Ramos (cell line): ENCODE measurements around the gene ZBTB22.
"Not testable (repeated sequence)": the region's sequence is repeated elsewhere in the genome, so short reads cannot be mapped to it uniquely, and the experiment has no call there.

Experiments
- in situ Hi-C: fragments of 300-500 bp; cut with MboI; formaldehyde crosslinking; loops from one replicate; pipeline ENCODE4 v1.14.3; 2022; ENCODE audit warnings: low sequenced_read_pairs; ENCODE audit not compliant: unreplicated experiment

ZBTB22 gene

DNA sequence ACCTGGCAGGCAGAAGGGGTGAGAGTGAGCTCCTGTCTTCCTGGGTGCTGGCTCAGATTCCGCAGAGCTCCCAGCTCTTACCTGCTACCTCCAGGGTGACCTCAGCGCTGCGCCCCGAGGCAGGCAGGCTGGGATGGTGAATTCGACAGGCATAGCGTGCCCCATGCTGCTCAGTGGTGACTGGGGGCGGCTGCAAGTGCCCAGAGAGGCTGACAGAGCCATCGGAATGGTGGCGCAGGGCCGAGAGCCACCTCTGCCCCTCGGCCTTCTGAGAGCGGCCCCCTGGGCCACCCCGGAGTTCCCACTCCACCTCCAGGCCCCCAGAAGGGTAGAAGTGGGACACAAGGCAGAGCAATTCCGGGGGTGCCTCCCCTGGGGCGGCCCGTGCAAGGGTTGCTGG lies 13.3 kb downstream of the ZBTB22 start:
- in situ Hi-C loops, result no loop called here

DNA sequence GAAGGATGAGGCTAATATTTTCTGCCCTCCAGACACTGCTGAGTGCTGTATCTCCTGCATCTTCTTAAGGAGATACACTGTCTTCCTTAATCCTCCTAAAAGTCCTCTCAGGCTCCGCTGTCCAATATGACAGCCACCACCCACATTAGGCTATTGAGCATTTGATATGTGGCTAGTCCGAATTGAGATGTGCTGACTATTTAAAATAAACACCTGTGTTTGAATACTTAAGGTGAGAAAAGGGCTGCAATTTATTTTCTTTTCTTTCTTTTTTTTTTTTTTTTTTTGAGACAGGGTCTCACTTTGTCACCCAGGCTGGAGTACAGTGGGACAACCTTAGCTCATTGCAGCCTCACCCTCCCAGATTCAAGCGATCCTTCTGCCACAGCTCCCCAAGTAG lies 15.7 kb downstream of the ZBTB22 start:
- in situ Hi-C loops, result no loop called here

DNA sequence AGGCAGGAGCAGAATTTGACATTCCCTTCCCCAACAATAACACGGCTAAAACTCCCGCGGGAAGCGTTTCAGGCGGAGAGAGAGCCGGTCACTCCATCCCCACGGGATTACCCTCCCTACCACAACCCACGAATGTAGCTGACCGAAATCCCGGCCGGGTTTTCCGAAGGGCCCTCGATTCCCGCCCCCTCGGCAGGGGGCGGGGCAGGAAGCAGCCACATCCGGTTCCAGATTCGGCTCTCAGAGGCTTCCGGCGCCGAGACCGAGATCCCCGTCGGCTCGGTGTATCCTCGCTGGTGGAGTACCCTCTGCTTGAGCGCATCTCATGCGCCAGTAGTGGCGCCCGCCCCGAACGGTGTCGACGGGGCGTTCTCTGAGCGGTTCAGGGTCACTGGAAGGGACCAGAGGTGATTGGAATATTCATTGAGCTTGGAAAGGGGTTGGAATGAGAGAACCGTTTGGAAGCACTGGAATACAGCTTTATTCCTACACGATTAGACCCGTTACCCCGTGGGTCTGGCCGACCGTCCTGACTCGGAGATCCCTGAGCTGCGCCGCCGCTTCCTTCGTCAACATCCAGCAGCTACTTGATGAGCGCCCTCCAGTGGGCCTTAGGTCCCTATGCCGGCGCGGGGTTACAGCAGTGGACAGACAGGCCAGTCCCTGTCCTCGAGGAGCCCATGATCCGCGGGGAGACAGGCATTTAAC lies 18.2 kb downstream of the ZBTB22 start:
- in situ Hi-C loops, result no loop called here

DNA sequence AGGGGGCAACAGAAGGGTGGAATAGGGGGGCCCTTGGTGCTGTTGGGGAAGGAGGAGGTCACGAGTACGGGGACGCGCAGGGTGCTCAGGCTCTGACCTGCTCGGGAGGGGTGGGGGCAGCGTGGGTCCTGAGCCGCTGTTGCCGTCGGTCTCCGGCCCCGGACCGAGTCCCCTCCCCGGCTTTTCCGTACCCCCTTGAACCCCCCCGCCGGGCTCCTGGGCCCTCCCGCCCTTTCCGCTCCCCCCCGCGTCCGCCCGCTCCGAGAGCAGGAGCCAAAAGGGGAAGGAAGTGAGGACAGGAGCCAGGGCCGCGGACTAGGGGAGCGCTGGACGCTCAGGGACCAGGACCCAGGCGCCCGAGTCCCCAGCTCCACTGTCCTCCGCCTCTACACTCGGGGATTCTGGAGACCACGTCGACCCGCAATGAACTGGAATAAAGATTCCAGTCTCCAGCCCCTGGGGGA lies 18.7 kb downstream of the ZBTB22 start, which contains the start of gene RGL2:
Gene RGL2, minus strand, starts transcription at position 170 of the 464 bp plus-strand sequence. CDS start 332 bp downstream, outside the sequence.
- in situ Hi-C loops, result no loop called here

DNA sequence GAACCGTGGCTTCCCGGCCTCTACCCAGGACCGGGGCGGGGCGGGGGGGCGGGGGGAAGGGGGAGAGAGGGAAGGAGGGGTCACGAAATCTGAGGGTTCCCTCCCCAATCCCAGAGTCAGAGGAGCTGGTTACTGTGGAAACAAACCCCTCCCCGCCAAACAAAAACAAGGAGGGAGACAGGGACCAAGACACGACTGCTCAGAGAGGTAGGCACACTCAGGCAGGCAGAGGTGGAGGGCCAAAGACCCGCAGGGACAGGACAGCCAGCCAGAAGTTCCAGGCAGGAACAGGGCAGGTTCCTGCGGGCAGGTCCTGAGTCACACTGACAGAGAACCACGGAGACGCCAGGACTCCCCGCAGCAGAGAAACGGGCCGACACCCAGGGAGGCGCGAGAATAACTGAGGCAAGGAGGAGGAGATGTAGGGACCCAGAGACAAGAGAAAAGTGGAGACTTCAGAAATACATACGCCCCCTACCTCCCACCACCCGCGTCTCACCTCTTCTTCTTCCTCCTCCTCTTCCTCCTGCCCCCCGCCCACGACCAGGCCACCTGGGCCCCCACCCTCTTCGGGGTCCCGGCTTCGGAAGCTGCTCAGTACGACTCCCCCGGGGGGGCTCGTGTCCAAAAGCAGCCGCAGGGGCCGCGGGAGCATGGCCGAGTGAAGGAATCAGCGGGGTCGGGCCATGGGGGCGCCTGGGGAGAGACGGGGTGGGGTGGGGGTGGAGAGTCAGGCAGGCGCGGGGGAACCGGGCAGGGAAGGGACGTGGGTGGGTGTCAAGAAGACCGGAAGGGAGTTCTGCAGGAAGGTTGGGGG lies 19.4 kb downstream of the ZBTB22 start:
- in situ Hi-C loops, result no loop called here

DNA sequence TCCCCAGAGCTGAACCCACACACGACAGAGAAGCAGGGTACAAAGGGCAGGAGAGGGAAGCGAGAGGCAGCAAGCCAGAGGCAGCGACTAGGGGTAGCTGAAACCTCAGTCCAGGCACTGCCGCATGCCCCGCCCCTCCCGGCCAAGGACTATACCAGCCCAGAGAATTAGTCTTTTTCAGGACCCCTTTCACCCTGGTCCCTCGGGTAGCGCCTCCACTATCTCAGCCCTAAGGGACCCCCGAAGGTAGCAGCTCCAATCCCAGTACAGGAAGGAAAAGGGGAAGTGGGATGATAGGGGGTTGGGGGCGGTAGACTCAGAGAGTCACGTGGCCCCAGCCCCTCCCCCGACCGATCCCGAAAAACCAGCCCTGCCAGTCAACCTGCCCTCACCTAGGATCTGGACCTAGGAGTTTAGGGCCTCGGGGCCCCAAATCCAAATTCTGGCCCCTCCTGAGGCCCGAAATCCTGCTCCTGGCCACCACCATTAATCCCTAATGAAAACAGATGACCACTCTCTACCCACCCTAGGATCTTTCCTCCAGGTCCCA lies 20.1 kb downstream of the ZBTB22 start:
- in situ Hi-C loops, result no loop called here

DNA sequence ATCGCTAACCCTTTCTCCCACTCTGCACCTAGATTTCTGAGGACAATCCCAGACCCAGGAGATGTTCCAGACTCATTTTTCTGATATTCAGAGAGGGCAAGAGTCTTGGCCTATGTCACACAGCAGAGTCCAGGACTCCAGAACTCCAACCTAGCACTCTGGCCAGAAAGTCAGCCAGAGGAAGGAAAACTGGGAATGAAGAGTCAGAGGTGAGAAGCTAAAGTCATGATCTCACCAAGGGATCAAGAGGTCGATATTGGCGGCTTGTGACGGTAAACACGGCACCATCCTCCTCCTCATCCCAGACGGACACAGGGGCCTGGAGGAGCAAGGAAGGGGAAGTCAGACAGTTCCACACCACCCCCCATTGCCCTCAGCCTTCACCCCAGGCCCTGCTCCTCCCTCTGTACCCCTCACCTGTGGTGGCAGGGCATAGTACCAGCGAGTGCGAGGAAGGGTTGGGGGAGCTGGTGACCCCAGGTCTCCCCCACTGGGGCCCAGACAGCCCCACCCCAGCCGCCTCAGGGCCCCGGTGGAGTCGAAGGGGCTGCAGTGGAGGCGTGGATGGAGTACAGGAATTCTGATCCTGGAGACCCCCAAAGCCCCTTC lies 20.6 kb downstream of the ZBTB22 start:
- in situ Hi-C loops, result no loop called here

DNA sequence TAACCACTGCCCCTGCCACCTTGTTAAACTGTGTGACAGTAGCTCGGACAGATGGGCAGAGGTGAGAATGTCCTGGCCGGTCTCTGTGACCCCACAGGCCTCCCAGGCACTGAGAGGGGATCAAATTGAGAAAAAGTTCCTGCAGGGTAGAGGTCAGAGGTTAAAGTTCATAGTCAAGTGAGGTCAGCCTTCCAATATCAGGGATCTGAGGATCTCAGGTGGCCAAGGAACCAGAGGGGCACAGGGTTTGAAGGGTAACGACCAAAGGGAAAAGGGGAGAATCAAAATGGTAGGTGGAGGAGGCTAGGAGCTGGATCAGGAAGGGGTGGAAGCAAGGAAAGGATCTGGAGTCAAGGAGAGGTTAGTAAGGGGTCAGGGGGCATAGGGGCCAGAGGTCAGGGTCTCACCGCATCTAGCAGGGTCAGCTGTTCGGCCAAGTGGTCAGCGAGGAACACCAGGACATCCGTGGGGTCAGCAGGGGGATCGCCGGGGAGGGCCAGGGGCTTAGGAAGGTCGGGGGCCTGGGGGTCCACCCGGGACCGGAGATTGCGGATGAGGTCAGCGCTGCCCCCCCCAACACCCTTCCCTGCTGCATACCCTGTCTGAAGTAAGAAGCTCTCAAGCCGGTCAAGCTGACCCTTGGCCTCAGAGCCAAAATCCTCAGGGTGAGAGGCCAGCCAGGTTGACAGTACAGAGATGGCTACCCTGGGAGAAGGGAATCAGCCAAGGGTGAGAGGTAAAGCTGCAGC lies 21.7 kb downstream of the ZBTB22 start:
- in situ Hi-C loops, result no loop called here

DNA sequence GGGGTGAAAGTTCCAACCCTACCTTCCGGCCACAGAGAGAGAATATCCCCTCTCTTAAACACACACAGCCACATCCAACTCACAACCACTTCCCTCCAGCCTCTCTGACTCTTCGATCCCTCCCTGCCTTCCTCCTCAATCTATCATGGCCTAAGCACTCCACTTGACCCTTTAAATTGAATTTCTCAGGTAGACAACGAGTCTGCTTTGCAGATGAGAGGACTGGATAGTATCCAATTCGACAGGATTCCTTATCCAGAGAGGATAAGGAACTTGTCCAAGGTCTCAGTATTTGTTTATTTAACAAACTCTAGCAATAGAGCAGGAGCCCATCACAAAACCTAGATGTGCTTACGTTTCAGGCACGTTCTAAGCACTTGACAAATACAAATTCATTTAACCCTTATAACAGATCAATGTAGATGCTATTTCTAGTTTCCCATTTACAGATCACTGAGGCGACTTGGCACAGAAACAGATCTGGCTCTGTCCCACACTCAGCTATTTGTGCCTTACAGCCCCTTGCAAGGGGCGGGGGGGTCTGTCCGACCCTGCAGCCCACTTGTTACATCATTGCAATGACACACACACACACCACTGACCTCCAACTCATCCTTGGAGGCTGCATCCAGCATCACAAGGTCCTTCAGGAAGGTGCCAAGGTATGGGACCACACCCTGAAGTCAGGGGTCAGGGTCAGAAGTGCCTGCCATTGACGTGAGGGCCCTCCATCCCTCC lies 23.3 kb downstream of the ZBTB22 start:
- in situ Hi-C loops, result no loop called here

DNA sequence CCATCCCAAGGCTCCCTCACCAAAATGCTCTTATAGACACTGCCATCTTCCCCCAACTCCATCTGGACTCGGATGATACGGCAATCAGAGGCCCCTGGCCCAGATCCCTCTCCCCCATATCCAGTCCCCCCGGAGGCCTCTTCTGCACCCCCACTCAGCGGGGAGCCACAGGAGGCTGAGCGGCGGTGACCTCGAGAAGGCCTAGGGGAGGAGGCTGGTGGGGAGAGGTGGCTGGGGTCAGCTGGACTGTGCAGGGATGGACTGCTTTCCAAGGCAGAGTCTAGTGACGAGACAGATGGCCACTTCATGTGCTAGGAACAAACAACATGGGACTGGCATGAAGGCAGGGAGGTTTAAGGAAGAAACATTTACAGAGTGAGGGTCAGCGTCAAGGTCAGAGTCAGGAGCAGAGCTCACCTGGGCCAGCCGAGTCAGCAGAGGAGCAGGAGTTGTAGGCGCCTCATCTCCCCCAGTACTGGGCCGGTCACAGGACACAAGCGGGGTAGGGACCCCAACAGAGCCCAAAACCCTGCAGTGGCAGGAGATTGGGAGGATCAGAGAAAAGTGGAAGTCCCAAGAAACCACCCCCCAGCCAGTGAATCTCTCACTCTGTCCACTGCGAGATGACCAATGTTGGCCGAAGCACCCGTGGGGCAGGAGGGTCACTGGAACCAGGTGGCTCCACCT lies 24.4 kb downstream of the ZBTB22 start:
- in situ Hi-C loops, result no loop called here

DNA sequence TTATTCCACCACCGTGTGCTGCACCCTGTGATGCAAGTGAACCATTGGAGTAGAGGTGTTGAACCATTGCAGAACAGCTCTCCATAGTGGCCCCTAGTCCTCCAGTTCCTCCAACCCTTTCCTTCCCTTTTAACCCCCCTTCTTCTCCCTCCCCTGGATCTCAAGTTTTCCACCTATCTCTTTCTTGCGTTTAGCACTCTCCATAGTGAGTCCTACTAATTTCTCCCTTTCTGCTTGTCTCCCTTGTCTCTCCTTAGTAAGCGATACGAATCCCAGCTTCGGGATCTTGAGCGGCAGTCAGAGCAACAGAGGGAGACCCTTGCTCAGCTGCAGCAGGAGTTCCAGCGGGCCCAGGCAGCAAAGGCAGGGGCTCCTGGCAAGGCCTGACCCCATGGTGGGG lies 27.1 kb downstream of the ZBTB22 start:
- in situ Hi-C loops, result no loop called here

DNA sequence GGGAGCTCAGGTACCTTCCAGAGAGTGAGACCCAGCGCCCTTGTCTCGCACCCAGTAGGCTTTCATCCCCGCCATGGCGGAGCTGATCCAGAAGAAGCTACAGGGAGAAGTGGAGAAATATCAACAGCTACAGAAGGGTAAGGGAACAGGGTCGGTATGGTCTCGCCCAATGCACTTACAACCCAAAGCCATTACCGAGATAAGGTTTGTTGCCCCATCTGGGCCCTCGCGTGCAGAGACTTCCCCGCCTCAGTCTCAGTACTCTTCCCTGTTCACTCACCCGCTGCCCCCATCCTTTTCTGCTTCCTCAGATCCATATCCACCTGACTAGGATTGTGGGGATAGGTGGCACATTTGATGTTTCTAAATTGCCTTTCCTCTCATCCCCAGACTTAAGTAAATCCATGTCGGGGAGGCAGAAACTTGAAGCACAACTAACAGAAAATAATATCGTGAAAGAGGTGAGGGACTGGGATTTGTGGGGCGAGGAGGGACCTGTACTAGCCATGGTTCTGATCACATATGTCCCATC lies 27.7 kb downstream of the ZBTB22 start:
- in situ Hi-C loops, result no loop called here

DNA sequence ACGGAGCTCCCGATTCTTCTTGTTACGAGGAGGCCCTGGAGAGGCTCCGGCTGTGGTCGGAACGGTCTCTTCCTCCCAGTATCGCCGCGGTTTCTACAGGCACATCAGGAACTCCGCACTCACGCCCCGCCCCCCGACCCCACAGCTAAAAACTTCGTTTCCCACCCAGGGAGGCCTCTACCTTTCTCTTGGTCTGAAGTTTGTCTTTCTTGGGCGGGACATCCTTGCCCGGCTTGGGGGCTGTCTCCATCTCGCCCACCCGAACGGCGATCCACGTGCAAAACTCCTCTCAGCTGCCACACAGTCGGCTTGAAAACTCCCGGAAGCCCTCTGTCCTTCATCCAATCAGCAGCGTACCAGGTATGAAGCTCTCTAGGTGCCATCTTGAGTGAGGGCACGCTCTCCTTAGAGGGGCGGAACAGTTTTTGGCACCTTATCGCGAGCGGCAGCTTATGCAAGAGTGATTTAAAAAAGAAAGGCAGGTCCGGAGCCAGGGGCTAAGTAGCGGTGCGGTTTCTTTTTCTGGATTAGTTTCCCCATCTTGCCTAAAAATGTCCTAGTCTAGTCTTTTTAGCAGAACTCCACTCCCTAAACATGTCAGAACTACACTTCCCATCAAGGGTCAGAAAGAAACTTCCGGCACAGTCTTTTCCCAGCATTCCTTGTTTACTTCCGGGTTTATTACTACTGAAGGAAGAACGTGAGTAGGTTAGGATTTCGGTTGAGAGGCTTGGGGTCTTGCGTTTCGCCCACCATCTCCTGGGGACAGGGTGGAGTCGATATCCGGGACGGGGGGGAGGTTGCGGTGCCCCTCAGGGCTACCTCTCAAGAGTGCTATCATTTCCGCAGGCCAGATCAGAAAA lies 28.4 kb downstream of the ZBTB22 start, which contains the start of the genes PFDN6 and WDR46:
Gene PFDN6, plus strand, starts transcription at position 681 of the 863 bp plus-strand sequence. CDS start 256 bp downstream, outside the sequence.
Gene WDR46, minus strand, starts transcription at position 319 of the 863 bp plus-strand sequence. Its CDS starts 69 bp downstream, at position 250.
- in situ Hi-C loops, result no loop called here

DNA sequence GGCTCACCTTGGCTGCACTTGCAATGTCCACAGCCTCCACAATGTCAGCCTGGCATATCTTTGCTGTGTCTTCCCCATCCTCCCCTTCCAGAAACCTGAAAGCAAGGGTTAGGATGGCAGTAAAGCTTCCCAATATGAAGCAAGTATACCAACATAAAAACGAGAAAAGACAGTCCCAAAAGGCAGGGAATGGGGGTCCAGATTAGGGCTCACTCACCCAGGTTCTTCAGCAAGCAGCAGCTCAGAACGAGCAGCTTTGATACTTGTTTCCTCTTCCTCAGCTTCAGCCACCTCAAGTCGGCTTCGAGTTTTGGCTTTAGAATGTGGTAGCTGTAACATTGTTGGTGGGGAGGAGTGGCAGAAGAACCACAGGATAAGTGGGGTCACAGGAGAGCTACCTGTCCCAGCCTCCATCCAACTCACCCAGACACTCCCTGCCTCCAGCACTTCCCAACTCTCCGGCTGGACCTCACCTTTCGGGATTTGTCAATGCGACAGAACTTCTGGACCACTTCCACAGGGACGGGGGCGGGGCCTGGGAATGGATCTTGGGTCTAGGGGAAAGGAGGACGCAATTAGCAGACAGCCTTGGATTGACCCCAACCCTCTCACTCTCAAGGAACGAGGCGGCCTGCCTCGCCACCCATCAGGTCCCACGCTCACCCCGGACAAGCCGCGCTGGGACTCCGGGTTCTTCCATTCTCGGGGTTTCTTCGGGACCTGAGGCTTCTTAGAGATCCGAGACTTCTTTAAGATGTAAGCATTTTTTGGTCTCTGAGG lies 29.2 kb downstream of the ZBTB22 start:
- in situ Hi-C loops, result no loop called here

DNA sequence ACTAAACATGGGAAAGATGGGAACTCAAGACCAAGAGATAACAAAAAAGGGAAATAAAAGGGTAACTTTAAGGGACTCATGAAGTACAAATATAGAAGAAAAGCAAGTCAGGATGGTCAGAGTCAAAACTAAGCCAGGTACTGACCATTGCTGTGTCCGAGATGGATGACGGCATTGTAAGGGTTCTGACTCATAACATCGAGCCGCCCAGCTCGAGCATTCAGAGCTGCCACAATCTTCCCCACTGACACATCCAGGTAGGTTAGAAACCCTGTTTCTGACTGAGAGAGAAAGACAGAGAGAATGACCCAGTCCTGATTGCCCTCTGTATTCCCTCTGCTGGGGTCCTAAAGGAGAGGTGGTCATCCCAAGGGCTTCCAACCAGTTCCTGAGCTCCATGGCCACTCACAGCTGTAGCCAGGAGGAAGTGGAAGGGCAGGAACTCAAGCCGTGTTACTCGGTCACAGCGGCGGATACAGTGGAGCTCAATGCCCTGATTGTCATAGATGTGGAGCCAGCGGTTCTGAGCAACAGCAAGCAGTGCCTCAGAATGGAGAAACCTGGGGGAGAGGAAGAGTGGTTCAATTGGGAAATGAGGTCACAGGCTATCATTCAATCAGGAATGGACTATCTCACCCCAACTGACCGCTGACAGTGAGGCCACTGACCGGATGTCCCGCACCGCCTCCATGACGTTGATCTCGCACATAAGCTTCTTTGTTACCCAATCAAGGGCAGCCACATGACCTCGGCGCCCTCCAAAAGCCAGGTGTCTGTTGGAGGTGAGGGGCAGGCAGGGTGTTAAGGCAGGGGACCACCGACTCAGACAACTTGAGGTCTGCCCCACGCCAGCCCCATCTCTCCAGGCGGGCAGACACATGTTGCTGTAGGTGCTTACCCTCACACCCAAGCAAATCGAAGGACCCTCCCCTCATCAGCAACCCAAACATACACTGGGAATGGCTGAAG lies 30.3 kb downstream of the ZBTB22 start:
- in situ Hi-C loops, result no loop called here

DNA sequence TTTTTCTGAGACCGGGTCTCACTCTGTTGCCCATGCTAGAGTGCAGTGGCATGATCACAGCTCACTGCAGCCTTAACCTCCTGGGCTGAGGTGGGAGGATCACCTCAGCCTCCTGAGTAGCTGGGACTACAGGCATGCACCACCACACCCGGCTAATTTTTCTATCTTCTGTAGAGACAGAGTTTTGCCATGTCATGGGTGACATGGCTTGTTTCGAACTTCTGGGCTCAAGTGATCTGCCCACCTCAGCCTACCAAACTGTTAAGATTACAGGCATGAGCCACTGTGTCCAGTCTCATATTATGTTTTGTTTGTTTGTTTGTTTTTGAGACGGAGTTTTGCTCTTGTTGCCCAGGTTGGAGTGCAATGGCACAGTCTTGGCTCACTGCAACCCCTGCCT lies 32.3 kb downstream of the ZBTB22 start:
- in situ Hi-C loops, result not testable (repeated sequence)
